A204.1 (cell line): ENCODE results near the gene FOXF1.

Experiments used
- FAIRE-seq: peaks from 2 replicates; lab custom pipeline; 2012; peaks lifted over from hg19 to GRCh38; lab: Jason Lieb, UNC

The FOXF1 gene

DNA sequence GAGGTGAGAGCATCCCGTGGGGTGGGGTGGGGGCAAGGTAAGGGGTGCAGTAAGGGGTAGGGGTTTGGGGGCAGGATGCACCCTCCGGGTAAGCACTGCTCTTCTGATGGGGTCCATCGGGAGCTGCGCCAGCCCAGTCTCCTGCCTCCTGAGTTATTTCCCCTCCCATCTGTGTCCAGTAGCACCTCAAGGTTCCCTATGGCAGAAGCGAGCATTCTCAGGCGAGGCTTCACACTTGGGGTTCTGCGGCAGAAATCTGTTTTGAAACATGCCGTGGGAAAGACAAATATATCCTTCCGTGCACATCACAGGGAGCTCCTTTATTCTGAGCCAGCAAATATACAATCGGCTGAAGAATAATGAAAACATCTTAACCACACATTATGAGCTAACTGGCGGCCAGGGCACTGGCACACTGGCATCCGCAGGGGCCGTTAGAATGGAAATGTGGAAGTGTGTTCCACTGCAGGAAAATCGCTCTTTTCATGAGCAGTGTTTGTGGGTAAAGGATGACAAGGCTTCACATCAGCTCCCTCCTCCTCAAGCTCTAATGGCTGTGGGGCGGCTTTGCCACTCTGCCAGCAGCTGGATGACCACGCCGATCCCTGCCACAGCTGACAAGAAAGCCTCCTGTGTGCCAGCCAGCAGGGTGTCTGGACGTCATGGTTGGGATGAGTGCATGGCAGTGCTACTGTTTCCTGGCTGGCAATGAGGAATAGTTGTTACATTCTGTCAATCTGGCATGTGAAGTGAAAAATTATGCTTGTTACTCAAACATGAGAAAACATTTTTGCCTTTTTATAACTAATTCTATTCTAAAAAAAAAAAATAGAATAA, 24.7 kb downstream of the FOXF1 start:
- no peak for FAIRE-seq

DNA sequence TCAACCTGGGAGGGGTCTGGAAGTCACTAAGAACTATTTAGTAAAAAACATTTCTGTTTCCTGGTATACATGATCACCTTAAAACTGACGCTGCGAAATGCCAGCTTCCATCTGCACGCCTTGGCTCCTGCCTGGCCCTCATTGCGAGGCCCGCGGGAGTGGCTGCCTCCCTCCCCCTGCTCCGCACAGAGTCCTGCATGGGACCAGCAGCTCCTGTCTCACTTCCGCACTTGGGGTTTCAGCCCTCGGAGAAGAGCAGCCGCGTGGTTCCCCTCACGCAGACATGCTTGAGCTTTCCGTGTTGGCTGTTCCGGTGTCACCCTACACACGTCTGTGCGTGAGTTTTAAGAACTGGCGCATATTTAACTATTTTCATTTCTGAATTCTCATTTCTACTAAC, 26.3 kb downstream of the FOXF1 start:
- FAIRE-seq = no peak

DNA sequence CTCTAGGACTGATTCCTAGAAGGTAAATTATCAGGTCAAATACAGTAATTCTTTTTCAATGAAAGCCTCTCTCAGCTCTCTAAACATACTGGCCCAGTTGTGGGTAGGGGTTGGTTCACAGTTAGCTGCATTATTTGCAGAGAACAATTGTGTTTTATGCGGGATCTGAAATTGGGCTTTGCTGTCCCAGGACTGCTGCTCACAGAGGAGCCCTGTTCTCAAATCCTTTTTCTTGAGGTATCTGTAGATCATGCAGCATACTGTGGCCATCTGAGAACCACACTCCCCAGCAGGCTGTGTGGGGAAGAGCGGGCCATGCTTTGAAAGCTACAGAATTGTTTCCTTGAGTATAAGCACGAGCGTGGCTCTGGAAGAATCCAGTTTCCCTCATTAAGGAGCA, 27.2 kb downstream of the FOXF1 start:
- no peak for FAIRE-seq

DNA sequence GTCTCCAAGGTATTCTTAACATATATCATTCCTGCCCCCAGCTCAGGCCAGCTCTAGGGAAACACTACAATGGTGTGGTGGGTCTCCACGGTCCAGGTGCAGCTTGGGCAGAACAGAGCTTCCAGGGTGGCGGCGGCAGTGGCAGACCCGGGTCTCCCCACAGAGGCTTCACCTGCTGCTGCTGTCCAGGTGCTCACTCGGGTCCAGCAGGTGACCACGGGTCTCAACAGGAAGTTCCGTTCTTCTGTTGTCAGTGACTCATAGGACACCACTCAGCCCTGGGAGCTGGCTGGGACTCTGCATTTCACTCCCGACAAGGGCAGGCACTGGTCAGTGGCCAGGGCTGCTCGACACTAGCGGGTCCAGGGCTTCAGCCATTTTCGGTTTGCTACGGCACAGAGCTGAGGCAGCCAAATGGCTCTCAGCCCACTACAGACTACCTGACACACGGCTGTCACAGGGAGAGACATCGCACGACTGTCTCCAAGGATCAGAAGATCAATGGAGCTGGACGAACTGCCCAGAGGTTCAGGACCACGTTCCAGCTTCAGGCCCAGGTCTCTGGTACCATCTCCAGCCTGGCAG, 28.0 kb downstream of the FOXF1 start:
- FAIRE-seq = no peak

DNA sequence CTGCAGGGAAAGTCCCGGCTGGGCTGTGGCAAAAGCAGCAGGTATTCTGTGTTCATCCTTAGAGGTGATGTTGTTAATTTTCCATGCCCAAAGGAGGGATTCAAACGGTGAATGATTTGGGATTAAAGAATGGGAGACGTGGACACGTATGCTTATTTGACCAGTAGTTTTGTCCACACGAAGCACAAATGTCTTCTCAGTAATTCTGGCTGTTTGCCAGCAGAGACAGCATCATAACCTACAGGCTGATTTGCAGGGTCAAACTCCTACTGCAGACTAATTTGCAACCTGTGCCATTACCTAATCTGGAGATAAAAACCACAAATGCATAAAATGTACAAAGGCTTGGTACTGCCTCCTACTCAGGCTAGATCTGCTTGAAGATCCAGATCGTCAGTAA, 30.6 kb downstream of the FOXF1 start:
- FAIRE-seq = no peak

DNA sequence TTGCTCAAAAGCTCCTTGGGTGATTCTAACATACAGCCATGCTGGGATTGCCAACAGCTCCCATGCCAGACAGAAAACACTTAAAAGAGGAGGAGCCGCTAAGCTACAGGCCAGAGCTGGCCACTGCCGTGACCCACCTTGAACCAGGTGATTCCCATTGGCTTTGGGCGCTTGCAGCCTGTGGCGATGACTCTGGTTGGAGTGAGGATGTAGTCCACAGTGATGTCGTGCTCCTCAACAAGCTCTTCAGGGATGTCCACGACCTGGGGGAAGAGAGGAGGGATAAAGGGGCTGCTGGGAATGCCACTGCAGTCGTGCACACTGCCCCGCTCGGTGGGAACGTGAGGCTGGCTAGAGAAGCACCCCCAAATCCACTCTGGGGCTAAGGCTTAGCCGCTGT, 31.2 kb downstream of the FOXF1 start:
- FAIRE-seq = no peak

DNA sequence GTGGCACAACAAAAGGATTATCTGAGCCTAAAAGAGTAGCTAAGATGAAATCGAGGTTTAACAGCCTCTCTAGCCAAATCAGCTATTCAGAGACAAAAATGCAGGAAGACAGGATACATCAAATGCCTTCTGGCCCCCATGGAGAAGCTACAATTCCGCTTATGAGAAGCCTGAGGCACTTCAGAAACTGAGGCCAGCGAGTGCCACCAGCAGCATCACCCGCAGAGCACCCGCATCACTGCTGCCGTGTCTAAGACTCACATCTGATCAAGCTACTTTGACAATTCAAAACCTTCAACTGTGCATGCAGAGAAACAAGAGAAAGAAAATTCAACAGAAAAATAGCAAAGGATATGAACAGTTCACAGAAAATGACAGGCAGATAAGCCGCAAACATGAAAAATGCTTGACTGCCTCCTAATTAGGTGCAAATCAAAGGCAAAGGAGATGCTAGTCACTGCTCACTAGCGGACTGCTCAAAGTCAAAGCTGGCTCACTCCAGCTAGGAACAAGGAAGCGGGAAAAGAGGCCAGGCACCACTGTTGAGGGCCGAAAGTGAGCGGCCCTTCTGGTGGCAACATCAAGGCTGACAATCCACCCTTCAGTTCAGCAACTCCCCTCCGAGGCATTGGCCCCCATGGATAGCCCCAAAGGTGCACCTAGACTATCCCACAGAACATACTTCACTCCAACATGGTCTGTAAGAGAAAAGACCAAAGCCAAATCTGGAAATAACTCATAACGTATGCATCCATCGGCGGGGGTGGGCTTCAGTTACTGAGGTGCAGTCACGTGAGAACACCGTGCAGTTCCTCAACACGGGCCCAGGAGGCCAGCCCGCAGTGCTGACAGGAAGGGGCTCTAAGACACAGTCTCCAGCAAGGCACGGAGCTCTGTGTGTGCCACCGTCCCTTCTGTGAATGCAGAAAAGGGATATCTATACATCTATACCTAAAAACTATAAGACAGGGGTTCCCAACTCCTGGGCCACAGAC, 32.7 kb downstream of the FOXF1 start:
- no peak for FAIRE-seq

DNA sequence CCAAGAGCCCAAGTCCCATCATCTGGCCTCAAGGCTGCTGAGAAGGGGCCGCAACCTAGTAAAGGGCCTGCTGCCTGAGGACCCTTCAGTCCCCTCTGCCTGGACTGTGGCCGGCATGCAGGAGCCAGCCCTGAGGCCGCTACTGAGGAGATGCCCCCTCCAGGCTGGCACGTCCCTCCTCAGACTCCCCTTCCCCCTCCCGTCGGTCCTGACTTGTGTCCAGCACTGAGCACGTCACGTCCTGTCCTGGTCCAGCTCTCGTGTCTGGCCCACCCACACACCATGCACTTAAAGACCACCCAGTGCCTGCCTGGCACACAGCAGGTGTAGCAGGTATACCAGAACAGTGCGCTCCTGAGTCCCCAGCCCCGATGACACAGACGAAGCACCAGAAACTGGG, 35.2 kb downstream of the FOXF1 start:
- no peak for FAIRE-seq

DNA sequence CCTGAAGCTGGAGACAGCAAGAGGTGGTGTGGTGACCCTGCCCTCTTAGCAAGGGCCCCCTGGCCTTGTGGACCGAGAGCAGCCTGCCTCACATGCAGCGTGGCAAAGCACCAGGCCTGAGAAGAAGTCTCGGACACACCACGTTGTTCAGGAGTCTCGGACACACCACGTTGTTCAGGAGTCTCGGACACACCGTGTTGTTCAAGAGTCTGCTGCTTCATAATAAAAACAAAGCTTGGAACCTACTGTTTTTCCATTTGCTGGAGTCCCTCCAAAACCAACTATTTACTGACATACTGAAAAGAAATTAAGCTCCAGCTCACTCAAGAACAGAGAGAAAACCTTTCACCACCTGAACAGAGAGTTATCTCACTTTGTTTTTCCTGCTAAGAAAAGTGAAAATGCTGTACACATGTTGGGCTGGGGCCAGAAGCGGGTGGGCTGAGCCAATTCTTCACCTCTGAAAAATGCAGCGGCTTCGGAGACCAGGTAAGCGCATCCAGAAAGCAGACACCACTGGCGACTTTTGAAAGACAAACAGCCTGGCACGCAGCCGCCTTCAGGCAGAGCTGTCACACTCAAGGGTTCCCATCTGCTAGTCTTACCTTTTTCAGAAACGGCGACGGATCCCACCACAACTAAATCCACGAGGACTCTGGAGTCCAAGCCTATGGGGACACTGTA, 35.8 kb downstream of the FOXF1 start:
- no peak for FAIRE-seq

DNA sequence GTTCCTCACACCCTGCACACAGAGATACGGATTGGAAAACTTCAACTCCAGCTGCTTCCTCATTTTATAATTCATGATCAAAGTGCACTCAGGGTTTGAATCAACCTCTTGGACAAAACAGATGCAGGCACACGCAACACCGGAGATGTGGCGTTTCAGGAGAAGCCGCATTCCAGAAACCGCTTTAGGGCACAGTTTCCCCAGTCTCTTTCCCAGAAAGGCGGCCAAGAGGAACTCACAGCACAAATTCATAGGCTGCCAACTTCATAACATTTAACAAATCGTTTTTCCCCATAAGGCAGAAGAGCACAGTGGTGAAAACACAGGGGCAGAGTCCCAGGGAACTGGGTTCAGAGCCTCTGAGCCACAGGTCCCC, 36.3 kb downstream of the FOXF1 start:
- FAIRE-seq = no peak

DNA sequence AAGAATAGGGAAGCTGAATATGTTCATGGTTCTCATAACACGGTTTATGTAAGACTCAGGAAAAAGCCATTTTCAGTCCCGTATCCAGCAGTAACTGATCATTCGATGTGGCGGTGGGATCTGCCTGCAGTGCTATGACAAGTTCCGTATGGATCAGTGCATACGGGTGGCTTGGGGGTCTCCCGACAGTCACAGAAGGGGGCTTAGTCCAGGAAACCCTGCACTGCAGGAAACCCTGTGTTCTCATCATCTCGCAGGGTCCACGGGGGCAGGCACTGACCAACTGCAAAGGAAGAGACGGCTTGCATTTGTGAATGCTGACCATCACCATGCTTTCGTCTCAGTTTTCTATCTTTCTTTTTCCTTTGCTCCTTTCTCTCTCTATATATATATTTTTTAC, 37.0 kb downstream of the FOXF1 start:
- FAIRE-seq = no peak

DNA sequence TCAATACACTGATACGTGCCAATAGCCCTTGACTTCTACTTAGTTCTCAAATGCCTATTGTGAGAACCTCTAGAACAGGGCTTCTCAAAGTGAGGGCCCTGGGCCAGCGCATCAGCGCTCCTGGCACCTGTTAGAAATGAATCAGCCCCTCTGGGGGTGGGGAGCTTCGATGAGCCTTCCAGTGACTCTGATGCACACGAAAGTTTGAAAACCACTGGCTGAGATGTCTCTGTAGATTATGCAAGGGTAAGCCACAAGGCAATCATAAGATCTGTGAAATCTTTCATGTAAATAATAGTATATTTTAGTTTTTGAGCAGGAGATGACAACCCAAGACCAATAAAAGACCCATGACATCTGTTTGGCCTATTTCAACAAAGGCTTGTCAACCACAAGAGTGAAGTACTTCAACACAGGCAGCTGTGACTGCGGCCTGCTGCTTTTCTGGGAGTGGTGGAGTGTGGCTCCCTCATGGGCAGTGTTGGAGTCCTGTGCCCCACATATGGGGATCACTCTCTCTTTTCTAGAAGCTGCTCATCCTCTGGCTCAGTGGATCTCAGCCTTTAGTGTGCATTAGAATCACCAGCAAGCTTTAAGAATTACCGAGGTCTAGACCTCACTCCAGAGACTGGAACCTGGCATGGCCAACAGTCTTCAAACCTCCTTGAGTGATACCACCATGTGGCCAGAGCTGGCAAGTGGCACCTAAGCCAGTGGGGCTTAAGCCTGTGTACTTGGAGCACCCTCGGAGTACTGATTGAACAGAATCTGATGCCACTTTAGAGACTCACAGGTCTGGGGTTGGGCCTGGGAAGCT, 39.0 kb downstream of the FOXF1 start:
- FAIRE-seq = no peak

DNA sequence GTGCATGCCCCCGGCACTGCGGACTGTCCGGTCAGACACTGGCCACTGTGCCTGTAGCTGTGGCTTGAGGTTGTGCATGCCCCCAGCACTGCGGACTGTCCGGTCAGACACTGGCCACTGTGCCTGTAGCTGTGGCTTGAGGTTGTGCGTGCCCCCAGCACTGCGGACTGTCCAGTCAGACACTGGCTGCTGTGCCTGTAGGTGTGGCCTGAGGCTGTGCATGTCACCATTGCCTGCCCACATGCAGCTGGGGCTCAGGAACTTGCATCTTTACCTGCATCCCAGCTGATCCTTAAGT, 39.5 kb downstream of the FOXF1 start:
- no peak for FAIRE-seq

DNA sequence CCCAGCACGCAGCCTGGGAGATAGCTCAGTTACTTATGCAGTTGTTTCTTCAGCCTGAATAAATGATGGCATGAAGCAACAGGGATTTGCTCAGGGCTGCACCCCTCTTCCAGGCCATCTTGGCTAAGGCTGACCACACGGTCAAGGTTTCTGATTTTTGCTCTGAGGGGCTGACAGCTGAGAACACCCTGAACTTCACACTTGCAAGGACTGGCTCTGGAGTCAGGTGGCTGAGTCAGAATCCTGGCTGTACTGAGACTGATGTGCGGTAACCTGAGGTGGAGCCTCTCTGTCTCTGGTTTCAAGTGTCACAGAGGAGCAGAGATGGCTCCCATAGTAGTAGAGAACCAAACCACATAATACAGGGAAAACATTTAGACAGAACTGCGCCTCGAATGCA, 40.0 kb downstream of the FOXF1 start:
- FAIRE-seq = no peak

DNA sequence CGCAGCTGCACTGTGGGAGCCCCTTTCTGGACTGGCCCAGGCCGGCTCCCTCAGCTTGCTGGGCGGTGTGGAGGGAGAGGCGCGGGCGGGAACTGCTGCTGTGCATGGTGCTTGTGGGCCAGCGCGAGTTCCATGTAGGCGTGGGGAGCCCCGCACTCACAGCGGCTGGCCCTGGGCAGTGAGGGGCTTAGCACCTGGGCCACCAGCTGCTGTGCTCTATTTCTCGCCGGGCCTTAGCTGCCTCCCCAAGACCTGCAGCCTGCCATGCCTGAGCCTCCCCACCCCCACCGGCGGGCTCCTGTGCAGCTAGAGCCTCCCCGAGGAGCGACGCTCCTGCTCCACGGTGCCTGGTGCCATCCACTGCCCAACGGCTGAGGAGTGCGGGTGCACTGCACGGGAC, 43.0 kb downstream of the FOXF1 start:
- no peak for FAIRE-seq

DNA sequence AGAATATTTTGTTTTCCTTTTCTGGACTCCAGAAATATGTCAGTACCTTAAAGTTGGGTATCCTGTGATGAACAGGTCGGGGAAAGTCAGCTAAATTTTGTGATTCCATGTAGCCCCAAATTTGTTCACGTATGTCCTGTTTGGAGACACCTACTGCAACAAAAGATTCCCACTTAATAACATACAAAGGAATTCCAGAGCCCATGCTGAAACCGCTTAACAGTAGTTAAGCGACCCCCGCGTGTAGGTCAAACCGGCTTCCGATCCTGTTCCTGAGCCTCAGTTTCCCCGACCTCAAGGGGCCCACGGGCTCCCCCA, 44.2 kb downstream of the FOXF1 start:
- FAIRE-seq = no peak

DNA sequence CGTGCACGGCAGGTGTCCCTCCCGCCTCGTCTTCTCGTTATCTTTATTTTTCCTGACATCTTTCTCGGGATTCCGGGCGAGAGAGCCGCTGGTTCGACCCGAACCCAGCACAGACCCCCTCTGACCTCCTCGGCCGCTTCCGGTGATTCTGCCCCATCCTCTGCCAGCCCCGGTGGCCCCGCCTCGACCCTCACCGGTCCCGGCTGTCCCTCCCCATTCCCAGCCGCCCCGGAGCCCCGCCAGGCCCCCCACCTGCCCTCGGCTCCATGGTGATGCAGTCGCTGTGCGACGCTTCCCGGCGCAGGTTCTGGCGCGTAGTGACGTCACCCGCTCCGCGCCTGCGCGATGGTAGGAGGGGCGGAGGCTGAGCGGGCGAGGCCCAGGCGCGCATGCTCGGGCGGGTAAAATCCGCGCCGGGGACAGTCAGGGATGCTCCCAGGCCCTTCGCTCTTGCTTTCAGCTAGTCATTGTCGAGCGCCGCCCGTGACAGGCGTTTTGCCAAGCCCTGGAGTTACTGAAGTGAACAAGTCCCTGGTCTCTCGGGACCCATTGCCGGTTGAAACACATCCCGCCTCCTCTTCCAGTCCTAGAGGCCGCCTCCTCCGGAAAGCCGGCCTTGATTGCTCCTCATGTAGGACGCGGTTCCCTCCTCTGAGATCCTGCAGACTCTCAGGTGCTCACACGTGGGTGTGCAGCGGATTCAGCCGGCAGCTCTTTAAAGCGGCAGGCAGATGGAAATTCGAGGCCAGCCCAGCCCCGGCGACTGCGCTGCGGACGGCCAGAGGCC, 44.8 kb downstream of the FOXF1 start, which contains the start of gene MTHFSD:
Gene MTHFSD, minus strand, starts transcription at position 319 of the 787 bp plus-strand sequence. Its CDS starts 51 bp downstream, at position 268.
- no peak for FAIRE-seq

DNA sequence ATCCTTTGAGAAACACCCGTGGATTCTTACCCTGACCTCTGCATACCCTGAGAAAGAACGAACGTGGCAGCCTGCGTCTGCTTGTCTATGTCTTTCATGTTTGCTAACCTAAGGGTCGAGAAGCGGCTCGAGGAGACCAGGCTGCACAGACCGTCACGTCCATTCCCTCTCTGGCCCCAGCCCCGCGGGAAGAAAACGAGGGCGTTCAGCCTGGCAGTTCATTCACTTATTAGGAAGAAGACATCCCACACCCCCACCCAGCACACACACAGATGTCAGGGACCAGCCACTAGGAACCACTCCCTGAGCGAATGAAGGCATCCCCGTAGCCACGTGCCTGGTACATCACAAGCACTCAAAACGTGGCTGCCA, 45.4 kb downstream of the FOXF1 start:
- FAIRE-seq = no peak

DNA sequence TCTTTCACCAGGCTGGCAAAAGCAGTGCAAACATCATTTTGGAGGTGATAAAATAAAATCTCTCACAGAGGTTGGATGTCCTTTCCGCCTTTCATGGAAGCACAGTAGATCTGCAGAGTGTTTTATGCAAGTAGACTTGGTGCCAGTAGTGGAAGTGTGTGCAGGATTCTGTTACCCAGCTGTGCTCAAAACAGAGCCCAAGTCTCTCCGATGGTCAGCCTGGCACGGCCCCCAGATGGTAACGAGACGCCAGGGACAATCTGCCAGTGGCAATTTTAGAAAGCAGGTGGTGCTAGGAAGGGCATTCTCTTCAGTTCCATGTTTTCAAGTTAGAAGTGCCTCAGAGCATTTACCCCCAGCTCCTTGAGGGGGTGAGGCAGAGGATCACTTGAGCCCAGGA, 46.2 kb downstream of the FOXF1 start:
- FAIRE-seq = no peak

DNA sequence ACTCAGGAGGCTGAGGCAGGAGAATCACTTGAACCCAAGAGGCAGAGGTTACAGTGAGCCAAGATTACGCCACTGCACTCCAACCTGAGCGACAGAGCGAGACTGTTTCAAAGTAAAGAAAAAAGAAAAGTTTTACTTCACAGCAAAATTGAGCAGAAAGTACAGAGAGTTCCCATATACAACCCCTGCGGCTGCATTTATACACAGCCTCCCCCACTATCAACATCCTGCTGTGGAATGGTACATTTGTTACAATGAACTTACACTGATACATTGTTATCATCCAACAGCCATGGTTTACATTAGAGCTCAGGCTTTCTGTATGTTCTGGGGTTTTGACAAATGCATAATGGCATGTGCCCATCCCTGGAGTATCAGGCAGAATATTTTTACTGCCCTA, 47.3 kb downstream of the FOXF1 start:
- no peak for FAIRE-seq
